Stimulated activated CD4-positive, alpha-beta T cell treated with anti-CD3 and anti-CD28 coated beads, TNF-alpha, amount 100 ng/mL, for 24 hours (primary cell): ENCODE results near the gene DHRS4.
"Not testable (repeated sequence)": the region's sequence is repeated elsewhere in the genome, so short reads cannot be mapped to it uniquely, and the experiment has no call there.

ENCODE experiments used
- DNase-seq, 3 experiments: peaks; one replicate each; pipeline ENCODE4 v3.0.0-alpha.2; 2020; ENCODE audit warnings: low read depth in 3 of 3

DHRS4 gene

DNA sequence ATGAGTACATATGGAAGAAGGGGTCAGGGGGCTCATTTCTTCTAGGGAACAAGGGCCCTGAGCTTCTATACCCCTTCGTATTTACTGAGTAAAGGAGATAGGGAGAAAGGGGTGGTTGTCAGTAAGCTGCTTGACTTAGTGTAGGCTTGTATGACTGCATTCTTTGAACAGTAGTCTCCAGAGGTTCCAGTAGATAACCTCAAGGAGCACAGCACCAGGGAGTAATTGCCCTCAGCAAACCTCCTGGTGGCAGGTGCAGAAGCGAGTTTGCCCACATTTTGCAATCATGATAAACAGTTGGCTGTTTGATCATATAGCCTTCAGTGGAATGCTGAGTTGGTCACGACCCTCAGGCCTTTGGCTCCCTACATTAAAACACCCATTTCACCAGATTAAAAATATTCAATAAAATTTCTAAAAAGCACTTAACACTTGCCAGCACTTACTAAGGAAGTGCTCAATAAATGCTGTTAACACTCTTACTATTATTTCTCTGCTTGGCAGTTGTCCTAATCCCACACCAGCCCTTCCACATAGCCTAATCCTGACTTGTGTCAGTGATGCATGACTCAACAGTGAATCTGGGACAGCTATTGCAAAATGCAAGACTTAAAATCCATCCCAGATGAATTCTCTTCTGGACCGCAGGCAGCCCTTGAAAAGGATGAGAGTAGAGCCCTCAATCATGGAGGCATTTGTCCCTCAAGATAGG is 31.5 kb downstream of the DHRS4 start:
- DNase-seq, result no peak

DNA sequence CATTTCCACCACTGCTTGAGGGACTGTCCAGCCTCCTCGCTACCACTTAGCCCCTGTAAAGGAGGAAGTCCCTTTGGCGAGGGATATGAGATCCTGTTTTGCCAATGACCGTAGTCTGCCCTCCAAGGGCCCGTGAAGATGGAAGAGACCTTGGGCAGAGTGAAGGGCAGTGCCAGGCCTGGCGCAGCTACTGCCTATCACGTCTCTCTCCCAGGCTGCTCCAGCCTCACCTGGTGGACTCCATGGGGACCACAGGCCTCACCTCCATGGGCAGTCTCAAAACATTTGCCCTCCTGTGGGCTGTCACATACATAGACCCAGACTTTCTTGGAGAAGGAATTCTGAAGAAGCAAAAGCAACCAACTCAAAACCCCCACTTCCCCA is 34.6 kb downstream of the DHRS4 start:
- DNase-seq, result not testable (repeated sequence)

DNA sequence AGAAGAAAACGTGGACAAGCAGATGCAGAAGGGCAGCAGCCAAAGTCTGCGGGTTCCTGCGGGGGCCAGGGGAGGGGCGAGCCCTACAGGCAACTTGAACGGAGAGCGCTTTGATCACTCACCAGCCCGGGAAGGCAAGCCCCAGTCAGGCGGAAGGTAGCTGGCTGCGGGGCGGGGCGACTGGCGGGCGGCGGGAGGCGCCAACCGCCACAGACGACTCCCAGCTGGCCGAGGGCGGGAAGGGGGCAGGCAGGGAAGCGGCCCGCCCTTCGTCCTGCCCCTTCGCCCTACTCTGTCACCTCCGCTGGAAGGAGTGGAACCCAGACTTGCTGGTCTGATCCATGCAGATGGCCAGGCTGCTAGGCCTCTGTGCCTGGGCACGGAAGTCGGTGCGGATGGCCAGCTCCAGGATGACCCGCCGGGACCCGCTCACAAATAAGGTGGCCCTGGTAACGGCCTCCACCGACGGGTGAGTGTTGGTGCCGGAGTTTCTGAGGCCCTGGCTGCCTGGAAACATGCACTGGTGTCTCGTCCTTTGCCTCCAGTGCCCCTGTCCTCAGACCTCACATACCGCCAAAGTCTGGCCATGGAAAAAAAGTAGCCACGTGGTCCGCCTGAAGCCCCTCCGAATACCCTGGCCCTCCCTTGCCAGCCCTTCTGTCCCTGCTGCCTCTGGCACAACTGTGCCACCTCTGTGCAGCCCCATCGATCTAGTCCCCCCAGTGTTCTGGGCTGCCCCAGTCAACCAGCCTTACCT is 35.2 kb downstream of the DHRS4 start, which contains the start of gene DHRS4L2:
Gene DHRS4L2 (plus strand): TSS at position 323 of the 757 bp plus-strand sequence. CDS start 19 bp downstream, at position 342.
- DNase-seq, result peak; percentile 67 to 88 (median 74)

DNA sequence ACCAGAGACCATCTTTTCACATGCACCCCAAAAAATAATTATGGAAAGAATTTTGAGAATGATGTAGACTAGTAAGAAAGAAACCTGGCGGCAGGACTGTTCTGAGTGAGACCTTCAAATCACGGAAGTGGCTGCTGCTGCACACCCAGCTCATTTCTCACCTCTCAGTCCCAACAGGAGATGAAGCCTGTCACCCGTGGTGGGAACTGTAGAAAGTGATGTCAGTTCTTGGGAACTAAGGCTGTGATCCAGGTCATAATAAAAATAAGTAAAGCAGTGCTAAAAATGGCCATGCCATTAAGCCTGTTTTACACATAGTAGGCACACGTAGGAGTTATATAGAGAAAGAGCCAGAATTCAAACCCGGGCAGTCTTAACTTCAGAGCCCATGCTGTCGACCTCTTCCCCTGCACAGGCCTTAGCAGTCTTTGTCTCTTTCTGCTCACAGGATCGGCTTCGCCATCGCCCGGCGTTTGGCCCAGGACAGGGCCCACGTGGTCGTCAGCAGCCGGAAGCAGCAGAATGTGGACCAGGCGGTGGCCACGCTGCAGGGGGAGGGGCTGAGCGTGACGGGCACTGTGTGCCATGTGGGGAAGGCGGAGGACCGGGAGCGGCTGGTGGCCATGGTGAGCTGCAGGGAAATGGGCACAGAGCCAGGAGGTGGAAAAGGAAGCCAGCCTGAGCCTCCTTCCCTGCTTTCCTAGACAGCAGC is 36.3 kb downstream of the DHRS4 start:
- not testable (repeated sequence) for DNase-seq

DNA sequence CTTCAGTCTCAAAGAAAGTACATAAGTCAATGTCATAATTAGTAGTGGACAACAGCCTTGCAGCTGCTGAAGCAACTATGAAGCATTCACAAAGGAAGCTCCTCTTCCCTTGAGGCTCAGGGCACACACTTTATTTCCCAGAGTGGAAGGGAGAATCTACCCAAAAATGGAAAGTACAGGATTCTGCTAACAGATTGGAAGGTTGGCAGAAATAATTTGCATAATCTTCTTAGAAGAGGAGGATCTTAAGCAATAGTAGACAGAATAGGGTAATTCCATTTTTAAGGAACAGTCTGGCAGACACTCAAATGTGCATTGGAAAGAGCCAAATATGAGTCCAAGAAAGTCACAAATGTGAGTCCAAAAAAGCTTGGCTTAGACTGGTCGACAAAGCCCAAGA is 37.4 kb downstream of the DHRS4 start:
- DNase-seq, result not testable (repeated sequence)

DNA sequence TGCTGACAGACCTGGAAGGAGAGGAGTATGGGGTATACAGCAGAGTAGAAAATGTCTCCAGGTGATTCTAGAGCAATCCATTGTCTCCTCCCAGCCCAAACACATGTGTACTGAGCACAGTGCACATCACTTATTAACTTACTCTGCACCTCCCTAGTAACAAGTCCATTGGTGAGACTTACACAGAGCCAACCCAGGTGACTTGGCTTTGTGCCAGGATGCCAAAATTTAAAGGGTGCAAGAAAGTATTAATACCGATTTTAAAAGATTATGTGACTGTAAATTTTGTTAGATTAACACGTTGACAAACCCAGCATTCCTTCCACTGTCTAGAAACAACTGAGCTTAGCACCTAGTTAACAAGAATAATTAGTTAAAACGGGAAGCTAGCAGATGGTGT is 39.5 kb downstream of the DHRS4 start:
- not testable (repeated sequence) for DNase-seq

DNA sequence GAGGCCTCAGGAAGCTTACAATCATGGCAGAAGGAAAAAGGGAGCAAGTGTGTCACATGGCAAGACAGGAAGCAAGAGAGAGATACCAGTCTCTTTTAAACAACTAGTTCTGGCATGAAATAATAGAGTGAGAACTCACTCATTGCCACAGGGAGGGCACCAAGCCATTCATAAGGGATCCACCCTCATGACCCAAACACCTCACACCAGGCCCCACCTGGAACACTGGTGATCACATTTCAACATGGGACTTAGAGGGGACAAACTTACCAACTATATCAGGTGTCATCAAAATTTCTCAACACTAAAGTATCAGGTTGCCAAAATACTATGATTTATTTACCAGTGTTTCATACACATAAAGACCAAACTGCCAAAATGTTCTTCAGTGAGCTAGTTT is 42.4 kb downstream of the DHRS4 start:
- not testable (repeated sequence) for DNase-seq

DNA sequence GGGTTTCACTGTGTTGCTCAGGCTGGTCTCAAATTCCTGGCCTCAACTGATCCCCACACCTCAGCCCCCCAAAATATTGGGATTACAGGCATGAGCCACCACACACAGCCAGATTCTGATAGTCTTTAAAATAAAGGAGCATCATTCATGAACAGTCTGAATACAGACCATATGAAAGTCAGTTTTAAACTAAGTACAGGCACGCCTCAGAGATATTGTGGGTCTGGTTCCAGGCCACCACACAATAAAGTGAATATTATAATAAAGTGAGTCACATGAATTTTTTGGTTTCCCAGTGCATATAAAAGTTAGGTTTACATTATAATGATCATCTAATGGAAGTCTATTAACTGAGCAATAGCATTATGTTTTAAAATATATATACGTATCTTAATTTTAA is 43.3 kb downstream of the DHRS4 start:
- not testable (repeated sequence) for DNase-seq

DNA sequence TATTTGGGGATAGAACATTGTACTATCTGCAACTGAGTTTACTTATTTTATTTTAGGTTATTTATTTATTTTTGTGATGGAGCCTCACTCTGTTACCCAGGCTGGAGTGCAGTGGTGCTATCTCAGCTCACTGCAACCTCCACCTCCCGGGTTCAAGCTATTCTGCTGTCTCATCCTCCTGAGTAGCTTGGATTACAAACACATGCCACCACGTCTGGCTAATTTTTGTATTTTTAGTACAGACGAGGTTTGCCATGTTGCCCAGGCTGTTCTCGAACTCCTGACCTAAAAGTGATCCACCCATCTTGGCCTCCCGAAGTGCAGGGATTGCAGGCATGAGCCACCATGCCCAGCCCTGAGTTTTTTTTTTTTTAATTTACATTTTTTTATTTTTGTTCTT is 46.1 kb downstream of the DHRS4 start:
- DNase-seq, result not testable (repeated sequence)

DNA sequence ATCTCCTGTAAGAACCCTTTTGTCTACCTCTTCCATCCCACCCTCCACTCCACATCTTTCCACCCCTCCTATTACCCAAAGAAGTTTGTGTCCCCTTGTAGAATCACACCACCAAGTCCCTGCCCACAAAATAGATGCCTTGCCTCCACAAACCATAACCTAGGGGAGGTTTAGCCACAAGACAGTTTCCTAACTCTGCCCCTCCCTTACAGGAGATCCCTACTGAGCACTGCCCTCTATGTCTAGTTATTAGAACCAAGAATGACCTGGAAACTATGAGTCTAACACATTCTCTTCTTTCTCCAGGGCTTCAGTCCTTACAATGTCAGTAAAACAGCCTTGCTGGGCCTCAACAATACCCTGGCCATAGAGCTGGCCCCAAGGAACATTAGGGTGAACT is 47.5 kb downstream of the DHRS4 start:
- DNase-seq, result not testable (repeated sequence)

DNA sequence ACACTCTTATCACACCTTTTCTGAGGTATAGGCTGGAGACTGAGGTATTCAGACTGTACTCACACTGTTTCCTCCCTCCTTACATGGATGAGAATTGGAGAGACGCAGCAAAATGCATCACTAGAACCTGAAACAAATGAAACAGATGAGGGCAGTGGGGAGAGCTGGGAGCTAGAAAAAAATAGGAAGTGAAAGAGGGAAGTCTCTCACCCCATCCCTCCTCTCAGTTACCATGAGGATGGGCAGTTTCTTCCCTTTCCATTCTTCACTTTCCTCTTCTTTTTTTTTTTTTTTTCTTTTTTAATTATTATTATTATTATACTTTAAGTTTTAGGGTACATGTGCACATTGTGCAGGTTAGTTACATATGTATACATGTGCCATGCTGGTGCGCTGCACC is 48.1 kb downstream of the DHRS4 start:
- DNase-seq, result not testable (repeated sequence)

DNA sequence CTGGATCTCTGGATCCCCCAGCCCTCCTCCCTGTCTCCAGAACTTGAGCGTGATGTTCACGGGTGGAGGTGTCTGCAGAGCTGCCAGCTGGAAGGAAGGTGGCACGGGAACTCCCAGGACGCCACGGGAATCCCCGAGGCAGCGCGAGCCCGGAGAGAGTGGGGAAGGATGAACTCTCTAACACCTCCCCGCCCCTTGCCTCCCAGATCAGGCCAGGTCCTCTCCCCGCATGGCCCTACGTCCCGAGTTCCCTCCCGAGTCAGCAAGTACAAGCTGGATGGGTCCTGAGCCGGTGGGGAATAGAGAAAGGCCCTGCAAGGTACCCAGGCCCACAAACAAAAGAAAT is 52.9 kb downstream of the DHRS4 start:
- DNase-seq, result not testable (repeated sequence)

DNA sequence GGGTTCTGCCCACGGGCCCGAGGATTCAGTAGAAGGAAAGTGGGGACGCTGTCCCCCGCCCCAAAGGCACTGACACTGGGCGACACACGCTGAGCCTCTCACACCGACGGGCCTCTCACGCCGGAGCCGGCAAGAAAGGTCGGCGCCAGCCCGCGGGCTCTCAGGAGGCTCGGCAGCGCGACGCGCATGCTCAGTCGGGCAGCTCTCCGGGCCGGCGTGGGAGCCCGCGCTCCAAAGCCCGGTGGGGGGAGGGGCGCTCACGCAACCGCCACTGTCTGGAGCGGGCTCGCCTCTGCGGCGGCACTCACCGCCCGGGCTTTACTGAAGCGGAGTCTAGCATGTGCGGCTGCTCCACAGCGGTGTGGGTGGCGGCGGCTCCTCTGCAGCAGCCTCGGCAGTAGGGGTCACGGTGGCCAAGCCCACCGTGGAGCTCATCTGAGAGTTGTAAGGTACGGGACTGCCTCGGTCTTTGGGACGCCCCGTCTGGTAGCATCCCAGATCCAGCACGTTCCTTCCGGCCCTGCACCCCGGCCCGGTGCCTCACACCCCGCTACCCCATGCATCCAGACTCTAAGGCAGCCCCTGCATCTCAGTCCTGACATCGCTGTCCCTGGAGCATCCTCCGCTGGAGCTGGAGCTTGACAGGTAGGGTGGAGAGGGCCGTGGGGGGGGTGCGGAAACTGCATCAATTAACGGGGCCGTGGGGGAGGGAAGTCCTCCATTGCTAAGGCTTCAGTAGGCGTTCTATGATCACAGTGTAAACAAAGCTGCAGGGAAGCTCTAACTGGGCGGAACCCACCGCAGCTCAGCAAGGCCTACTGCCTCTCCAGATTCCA is 53.5 kb downstream of the DHRS4 start:
- DNase-seq, result peak; percentile 23 to 73 (median 42)

DNA sequence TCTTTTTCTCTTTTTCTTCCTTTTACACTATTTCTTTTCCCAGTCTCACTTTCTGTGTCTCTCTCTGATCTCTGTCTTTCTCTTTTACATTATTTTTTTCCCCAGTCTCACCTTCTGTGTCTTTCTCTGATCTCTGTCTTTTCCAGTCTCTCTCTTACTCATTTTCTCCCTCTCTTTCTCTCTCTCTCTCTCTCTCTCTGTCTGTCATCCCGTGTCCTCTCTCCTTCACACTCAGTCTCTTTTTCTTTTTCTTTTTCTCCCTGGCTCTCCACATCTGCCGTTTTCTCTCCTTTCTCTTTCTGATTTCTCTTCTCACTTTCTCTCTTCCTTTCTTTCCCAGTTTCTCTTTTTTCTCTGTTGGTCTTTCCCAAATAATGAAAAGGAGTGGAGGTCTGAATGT is 57.5 kb downstream of the DHRS4 start:
- no peak for DNase-seq

DNA sequence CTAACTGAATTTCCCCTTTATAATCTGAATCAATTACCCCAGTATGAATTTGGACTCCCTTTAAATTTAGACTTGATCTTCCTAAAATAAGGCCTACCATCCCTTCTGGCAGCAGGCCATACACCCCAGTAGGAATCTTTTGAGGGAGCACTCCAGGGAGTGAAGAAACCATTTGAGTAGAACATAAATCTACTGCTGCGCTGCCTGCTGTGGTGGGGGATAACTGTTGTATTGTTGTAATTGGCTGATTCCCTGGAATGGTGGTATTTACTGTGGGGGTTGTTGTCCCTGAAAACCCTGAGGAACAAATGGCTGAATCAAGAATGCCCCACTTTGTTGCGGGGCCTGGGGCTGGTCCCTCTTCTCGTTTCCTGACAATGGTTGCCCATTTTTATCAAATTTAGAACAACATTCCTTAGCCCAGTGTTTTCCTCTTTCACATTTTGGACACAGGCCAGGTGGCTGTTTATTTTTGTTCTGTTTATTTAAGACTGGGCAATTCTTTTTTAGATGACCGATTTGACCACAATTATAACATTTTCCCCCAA is 59.2 kb downstream of the DHRS4 start:
- not testable (repeated sequence) for DNase-seq

DNA sequence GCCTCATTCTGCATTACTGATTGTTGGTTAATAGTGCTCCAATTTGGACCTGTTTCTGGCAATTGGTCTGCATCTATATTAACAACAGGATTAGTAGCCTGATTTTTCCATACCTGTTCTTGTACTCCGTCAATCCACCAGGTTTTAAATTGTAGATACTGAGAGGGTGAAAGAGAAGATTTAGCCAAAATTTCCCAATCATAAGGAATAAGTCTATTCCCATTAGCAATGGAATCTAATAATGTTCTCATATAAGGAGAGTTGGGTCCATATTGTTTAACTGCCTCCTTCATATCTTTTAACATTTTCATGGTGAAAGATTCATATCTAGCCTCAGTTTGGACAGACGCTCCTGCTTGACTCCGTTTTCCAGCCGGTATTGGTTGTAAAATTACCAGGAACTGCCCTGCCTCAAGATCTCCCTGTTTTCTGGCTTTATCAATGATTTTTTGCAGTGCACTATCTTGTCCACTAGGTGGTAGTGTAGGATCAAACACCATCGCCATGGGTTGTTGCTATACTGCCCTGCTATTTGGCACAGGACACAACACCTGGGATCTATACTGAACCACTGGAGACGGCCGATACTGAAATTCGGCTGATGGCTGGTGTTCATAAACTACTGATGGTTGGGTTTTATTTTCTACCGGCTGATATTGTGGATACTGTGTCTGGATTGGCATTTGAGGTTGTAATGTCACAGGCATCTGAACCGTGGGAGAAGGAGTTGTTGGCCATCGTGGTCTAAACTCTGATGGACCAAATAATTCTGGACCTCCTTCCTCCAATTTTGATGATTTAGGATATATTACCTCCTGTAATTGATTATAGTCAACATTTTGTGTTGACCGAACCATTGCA is 60.3 kb downstream of the DHRS4 start:
- peak in 2 of 3 experiments; percentile 11 to 43 for DNase-seq

DNA sequence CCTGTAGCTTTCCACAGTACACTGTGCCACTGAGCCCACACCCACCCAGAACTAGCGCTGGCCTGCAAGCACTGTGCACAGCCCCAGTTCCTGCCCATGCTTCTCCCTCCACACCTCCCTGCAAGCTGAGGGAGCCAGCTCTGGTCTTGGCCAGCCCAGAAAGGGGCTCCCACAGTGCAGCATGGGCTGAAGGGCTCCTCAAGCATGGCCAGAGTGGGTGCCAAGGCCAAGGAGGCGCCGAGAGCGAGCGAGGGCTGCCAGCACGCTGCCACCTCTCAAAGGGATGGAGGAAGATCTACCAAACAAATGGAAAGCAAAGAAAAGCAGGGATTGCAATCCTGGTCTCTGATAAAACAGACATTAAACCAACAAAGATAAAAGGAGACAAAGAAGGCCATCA is 62.2 kb downstream of the DHRS4 start:
- DNase-seq, result not testable (repeated sequence)
